ENCODE results near the gene NRG3. TPM values are rescaled to one million over a fixed set of nuclear protein-coding genes. Genes with fewer than 3 reads are reported as not detected.

The NRG3 gene
- total and polyA plus RNA-seq, 2 donors (not counting 1 experiment from before 2014, with no cell fraction given): 0.06 TPM; not detected in 1

DNA sequence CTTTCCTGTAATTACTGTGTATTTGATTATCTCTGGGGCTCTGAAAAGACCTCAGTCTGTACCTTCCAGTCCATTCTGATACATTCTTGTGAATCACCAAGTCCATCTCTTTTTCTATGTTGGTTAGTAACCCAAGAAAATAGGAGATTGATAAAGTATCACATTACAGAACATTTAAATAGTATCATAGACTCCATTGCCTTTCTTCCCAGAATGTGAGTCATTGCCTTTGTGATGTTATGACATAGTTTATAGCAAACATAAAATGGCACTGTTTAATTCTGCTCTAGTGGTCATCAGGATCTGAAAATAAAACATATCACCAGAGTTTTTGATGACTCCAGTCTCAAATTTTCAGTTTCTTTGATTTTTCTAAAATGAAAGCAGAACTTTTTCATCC is 78.4 kb downstream of the NRG3 start:
- POLR2A ChIA-PET: no interaction called here
- Mint-ChIP-seq H3K4me3 (no peak overlapping the region), H3K4me1 (no peaks in the 10 kb centered on the region), H3K27me3 (no peaks in the 10 kb centered on the region), H3K27ac (no peak overlapping the region), H3K9me3 (ENCODE audit: insufficient read depth) (no peaks in the 10 kb centered on the region)
- Histone ChIP-seq H3K4me1 (ENCODE audit: control insufficient read depth in 2 of 2, insufficient read depth in 2 of 2, low read length in 2 of 2) (no peaks in the 10 kb centered on the region), H3K79me2 (ENCODE audit: control insufficient read depth, insufficient read depth, low read length) (no peaks in the 10 kb centered on the region), H3K36me3 (replicated peaks in 1 of 2; ENCODE audit: control extremely low read depth in 1 of 2, control insufficient read depth in 1 of 2, extremely low read depth in 1 of 2, insufficient read depth in 2 of 2, low read length in 1 of 2) (no peaks in the 10 kb centered on the region), H3K4me3 (ENCODE audit: control extremely low read depth in 1 of 5, extremely low read depth in 1 of 5, insufficient read depth in 1 of 5, low read depth in 2 of 5, low read length in 4 of 5) (no peak overlapping the region), H3K27ac (ENCODE audit: low read length in 2 of 2) (no peak overlapping the region), H4K20me1 (ENCODE audit: control insufficient read depth, insufficient read depth, low read length, poor library complexity, severe bottlenecking) (no peaks in the 10 kb centered on the region), H3K27me3 (replicated peaks in 1 of 4; ENCODE audit: control extremely low read depth in 1 of 4, control insufficient read depth in 3 of 4, insufficient read depth in 4 of 4, low read length in 3 of 4) (no peaks in the 10 kb centered on the region), H2AFZ (ENCODE audit: insufficient read depth, low read depth, low read length, poor library complexity, severe bottlenecking) (no peak overlapping the region), H3K9ac (ENCODE audit: low read length) (no peak overlapping the region), H3K4me2 (replicated peaks; ENCODE audit: low read depth, low read length, poor library complexity, severe bottlenecking) (no peak overlapping the region), H3K9me3 (ENCODE audit: control extremely low read depth in 1 of 3, control insufficient read depth in 2 of 3, insufficient read depth in 1 of 3, low read length in 2 of 3) (no peaks in the 10 kb centered on the region)
- no peak for TF ChIP-seq EZH2 (IDR thresholded peaks at IDR 0.05; ENCODE audit: borderline replicate concordance, insufficient read depth, low read depth, low read length, poor library complexity, severe bottlenecking)
- TF ChIP-seq, protein P1, sequence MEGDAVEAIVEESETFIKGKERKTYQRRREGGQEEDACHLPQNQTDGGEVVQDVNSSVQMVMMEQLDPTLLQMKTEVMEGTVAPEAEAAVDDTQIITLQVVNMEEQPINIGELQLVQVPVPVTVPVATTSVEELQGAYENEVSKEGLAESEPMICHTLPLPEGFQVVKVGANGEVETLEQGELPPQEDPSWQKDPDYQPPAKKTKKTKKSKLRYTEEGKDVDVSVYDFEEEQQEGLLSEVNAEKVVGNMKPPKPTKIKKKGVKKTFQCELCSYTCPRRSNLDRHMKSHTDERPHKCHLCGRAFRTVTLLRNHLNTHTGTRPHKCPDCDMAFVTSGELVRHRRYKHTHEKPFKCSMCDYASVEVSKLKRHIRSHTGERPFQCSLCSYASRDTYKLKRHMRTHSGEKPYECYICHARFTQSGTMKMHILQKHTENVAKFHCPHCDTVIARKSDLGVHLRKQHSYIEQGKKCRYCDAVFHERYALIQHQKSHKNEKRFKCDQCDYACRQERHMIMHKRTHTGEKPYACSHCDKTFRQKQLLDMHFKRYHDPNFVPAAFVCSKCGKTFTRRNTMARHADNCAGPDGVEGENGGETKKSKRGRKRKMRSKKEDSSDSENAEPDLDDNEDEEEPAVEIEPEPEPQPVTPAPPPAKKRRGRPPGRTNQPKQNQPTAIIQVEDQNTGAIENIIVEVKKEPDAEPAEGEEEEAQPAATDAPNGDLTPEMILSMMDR (IDR thresholded peaks at IDR 0.05): no peak
- CTCF ChIA-PET: no interaction called here
- ATAC-seq (ENCODE audit: low read depth): no peak
- DNase-seq: no peak
- intact Hi-C loops (cut with micrococcal nuclease): no loop called here

GRCh38 chr10:81957976-81958375 is 83.0 kb downstream of the NRG3 start:
- Histone ChIP-seq H3K27me3 (replicated peaks in 1 of 4; ENCODE audit: control extremely low read depth in 1 of 4, control insufficient read depth in 3 of 4, insufficient read depth in 4 of 4, low read length in 3 of 4) (no peaks in the 10 kb centered on the region), H3K9ac (ENCODE audit: low read length) (no peak overlapping the region), H3K36me3 (replicated peaks in 1 of 2; ENCODE audit: control extremely low read depth in 1 of 2, control insufficient read depth in 1 of 2, extremely low read depth in 1 of 2, insufficient read depth in 2 of 2, low read length in 1 of 2) (no peaks in the 10 kb centered on the region), H3K4me1 (ENCODE audit: control insufficient read depth in 2 of 2, insufficient read depth in 2 of 2, low read length in 2 of 2) (no peaks in the 10 kb centered on the region), H3K4me3 (ENCODE audit: control extremely low read depth in 1 of 5, extremely low read depth in 1 of 5, insufficient read depth in 1 of 5, low read depth in 2 of 5, low read length in 4 of 5) (no peak overlapping the region), H3K9me3 (ENCODE audit: control extremely low read depth in 1 of 3, control insufficient read depth in 2 of 3, insufficient read depth in 1 of 3, low read length in 2 of 3) (peaks cover 0 to 5% (median 0%) of the 10 kb centered on the region in 3 donors), H3K79me2 (ENCODE audit: control insufficient read depth, insufficient read depth, low read length) (no peaks in the 10 kb centered on the region), H3K4me2 (replicated peaks; ENCODE audit: low read depth, low read length, poor library complexity, severe bottlenecking) (no peak overlapping the region), H3K27ac (ENCODE audit: low read length in 2 of 2) (no peak overlapping the region), H4K20me1 (ENCODE audit: control insufficient read depth, insufficient read depth, low read length, poor library complexity, severe bottlenecking) (no peaks in the 10 kb centered on the region), H2AFZ (ENCODE audit: insufficient read depth, low read depth, low read length, poor library complexity, severe bottlenecking) (no peak overlapping the region)
- DNase-seq (no peak), ATAC-seq (ENCODE audit: low read depth) (no peak)
- CTCF ChIA-PET: no interaction called here
- WGBS (ENCODE audit: insufficient coverage): no CpG with 5 or more reads among the region's 2 CpGs
- intact Hi-C loops (cut with micrococcal nuclease): no loop called here
- no peak for TF ChIP-seq EZH2 (IDR thresholded peaks at IDR 0.05; ENCODE audit: borderline replicate concordance, insufficient read depth, low read depth, low read length, poor library complexity, severe bottlenecking)
- TF ChIP-seq, protein P1 (IDR thresholded peaks at IDR 0.05): no peak
- Mint-ChIP-seq H3K27ac (no peak overlapping the region), H3K27me3 (no peaks in the 10 kb centered on the region), H3K4me1 (no peaks in the 10 kb centered on the region), H3K4me3 (no peak overlapping the region), H3K9me3 (ENCODE audit: insufficient read depth) (no peaks in the 10 kb centered on the region)
- POLR2A ChIA-PET: no interaction called here
